Measurements from ENCODE around the gene TRDMT1. TPM values are rescaled to one million over a fixed set of nuclear protein-coding genes. Genes with fewer than 3 reads are reported as not detected.

The TRDMT1 gene
- total RNA-seq, 1 donor from 2014 or later, result 35.6 TPM

- H3K4me3 Mint-ChIP-seq, result no peak overlapping the region
These were observed 8.4 kb upstream of the TRDMT1 start for GRCh38 chr10:17209881-17210280.

GRCh38 chr10:17209302-17209701 lies 7.8 kb upstream of the TRDMT1 start:
- Histone ChIP-seq H3F3A (ENCODE audit: low read depth) (peaks cover 4% of the 10 kb centered on the region), H2AFZ (replicated peaks) (peak overlapping the region; percentile 59), H3K9me3 (ENCODE audit: low read depth) (no peaks in the 10 kb centered on the region), H3K36me3 (no peaks in the 10 kb centered on the region), H3K27me3 (no peaks in the 10 kb centered on the region), H3K27ac (no peak overlapping the region), H3K4me1 (peaks cover 17% of the 10 kb centered on the region), H3K79me2 (ENCODE audit: low read depth) (no peaks in the 10 kb centered on the region), H3K9ac (no peak overlapping the region), H3K4me2 (no peak overlapping the region), H3K4me3 (no peak overlapping the region), H4K20me1 (ENCODE audit: low read depth) (no peaks in the 10 kb centered on the region)
- Mint-ChIP-seq H3K4me1 (peaks cover 28% of the 10 kb centered on the region), H3K27ac (no peak overlapping the region), H3K36me3 (no peaks in the 10 kb centered on the region), H3K27me3 (ENCODE audit: insufficient read depth, low read depth) (no peaks in the 10 kb centered on the region), H3K9me3 (no peaks in the 10 kb centered on the region), H3K4me3 (no peak overlapping the region)
- no peak for TF ChIP-seq EZH2phosphoT487 (IDR thresholded peaks at IDR 0.05)
- TF ChIP-seq CTCF (IDR thresholded peaks at IDR 0.05), result no peak
- TF ChIP-seq EZH2 (IDR thresholded peaks at IDR 0.05), result no peak
- no peak for DNase-seq (ENCODE audit: low spot score)

More at GRCh38 chr10:17209881-17210280, 8.4 kb upstream of the TRDMT1 start:
- no peak for TF ChIP-seq EZH2 (IDR thresholded peaks at IDR 0.05)
- no peak for TF ChIP-seq EZH2phosphoT487 (IDR thresholded peaks at IDR 0.05)
- no peak for TF ChIP-seq CTCF (IDR thresholded peaks at IDR 0.05)
- no peak overlapping the region for H3K9ac ChIP-seq
- no peaks in the 10 kb centered on the region for H3K27me3 ChIP-seq
- H3F3A ChIP-seq (ENCODE audit: low read depth), result peaks cover 4% of the 10 kb centered on the region
- no peak overlapping the region for H3K4me3 ChIP-seq
- H3K36me3 ChIP-seq, result no peaks in the 10 kb centered on the region
- H3K9me3 ChIP-seq (ENCODE audit: low read depth), result no peaks in the 10 kb centered on the region
- no peak overlapping the region for H3K27ac ChIP-seq
- no peaks in the 10 kb centered on the region for H3K9me3 Mint-ChIP-seq
- no peaks in the 10 kb centered on the region for H3K27me3 Mint-ChIP-seq (ENCODE audit: insufficient read depth, low read depth)
- peaks cover 26% of the 10 kb centered on the region for H3K4me1 Mint-ChIP-seq
- no peak overlapping the region for H3K27ac Mint-ChIP-seq
- H3K36me3 Mint-ChIP-seq, result no peaks in the 10 kb centered on the region
- peaks cover 17% of the 10 kb centered on the region for H3K4me1 ChIP-seq
- H3K79me2 ChIP-seq (ENCODE audit: low read depth), result no peaks in the 10 kb centered on the region
- no peak for DNase-seq (ENCODE audit: low spot score)
- H3K4me2 ChIP-seq, result no peak overlapping the region
- no peak overlapping the region for H2AFZ ChIP-seq (replicated peaks)
- no peaks in the 10 kb centered on the region for H4K20me1 ChIP-seq (ENCODE audit: low read depth)

GRCh38 chr10:17208476-17208875 lies 7.0 kb upstream of the TRDMT1 start:
- Histone ChIP-seq H2AFZ (replicated peaks) (peak overlapping the region; percentile 64), H3K36me3 (no peaks in the 10 kb centered on the region), H3K27ac (no peak overlapping the region), H3K9ac (no peak overlapping the region), H3F3A (ENCODE audit: low read depth) (peaks cover 4% of the 10 kb centered on the region), H3K4me2 (no peak overlapping the region), H3K27me3 (no peaks in the 10 kb centered on the region), H3K79me2 (ENCODE audit: low read depth) (no peaks in the 10 kb centered on the region), H4K20me1 (ENCODE audit: low read depth) (no peaks in the 10 kb centered on the region), H3K4me3 (no peak overlapping the region), H3K9me3 (ENCODE audit: low read depth) (no peaks in the 10 kb centered on the region), H3K4me1 (peaks cover 17% of the 10 kb centered on the region)
- TF ChIP-seq EZH2phosphoT487 (IDR thresholded peaks at IDR 0.05), result no peak
- no peak for TF ChIP-seq EZH2 (IDR thresholded peaks at IDR 0.05)
- no peak for TF ChIP-seq CTCF (IDR thresholded peaks at IDR 0.05)
- no peak overlapping the region for H3K4me3 Mint-ChIP-seq
- no peaks in the 10 kb centered on the region for H3K9me3 Mint-ChIP-seq
- DNase-seq (ENCODE audit: low spot score), result no peak
- H3K4me1 Mint-ChIP-seq, result peaks cover 31% of the 10 kb centered on the region
- H3K36me3 Mint-ChIP-seq, result no peaks in the 10 kb centered on the region
- H3K27ac Mint-ChIP-seq, result no peak overlapping the region
- no peaks in the 10 kb centered on the region for H3K27me3 Mint-ChIP-seq (ENCODE audit: insufficient read depth, low read depth)

All from neural progenitor cell (in vitro differentiated cells).